ENCODE measurements around the gene CCDC66.

CCDC66 gene

DNA sequence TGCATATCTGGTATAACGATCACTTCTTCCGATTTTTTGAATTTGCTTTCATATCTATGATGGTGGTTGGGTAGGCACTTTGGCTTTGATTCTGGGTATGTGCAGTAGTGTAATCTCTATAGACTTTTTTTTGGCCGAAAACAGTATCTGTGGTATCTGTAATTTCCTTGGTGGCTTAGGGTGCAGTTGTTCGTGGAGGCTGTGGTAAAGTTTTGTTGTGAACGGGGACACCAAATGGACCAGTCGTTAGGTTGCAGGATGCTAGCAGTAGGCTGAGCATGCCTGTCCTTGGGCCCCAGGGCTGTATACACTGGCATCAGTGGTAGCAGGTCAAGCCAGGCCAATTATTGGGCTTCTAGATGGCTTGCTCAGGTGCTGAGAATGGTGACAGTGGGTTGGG is 55.2 kb downstream of the CCDC66 start:
- ChIA-PET CTCF (no interaction called here), POLR2A (no interaction called here)
- TF ChIP-seq BHLHE40 (IDR thresholded peaks at IDR 0.05; ENCODE audit: borderline replicate concordance) (no peak), ELF4 (IDR thresholded peaks at IDR 0.05) (no peak), FOXA1 (IDR thresholded peaks at IDR 0.05) (no peak)
- no peak for DNase-seq (ENCODE audit: extremely low spot score)

DNA sequence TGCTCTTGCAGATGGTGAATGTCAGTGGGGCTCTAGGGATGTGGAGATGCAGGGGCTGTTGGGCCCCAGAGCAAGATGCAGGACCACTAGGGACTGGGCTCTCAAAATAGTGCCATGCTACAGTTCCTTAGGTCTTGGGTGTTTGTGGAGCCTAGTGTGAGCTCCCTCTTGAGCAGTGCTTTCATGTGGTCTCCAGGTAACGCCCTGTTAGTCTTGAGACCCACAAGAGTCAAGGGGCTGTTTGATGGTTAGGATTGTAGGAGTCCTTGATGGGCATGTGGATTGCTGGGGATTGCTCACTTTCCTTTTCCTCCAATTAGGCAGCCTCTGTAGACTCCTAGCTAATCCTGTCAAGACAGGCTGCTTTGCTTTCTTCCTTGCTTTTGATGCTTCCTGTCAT is 56.0 kb downstream of the CCDC66 start:
- DNase-seq (ENCODE audit: extremely low spot score), result no peak
- CTCF ChIA-PET, result no interaction called here
- POLR2A ChIA-PET, result no interaction called here
- TF ChIP-seq SP1 (IDR thresholded peaks at IDR 0.05) (no peak), ZNF384 (IDR thresholded peaks at IDR 0.05) (no peak), ELF4 (IDR thresholded peaks at IDR 0.05) (no peak), HDGF (IDR thresholded peaks at IDR 0.05; ENCODE audit: borderline replicate concordance) (no peak), NFRKB (IDR thresholded peaks at IDR 0.05) (no peak), FOXK2 (IDR thresholded peaks at IDR 0.05) (no peak), CTBP1 (IDR thresholded peaks at IDR 0.05; ENCODE audit: borderline replicate concordance) (no peak), L3MBTL2 (conservative IDR thresholded peaks at IDR 0.05) (no peak), FOXM1 (IDR thresholded peaks at IDR 0.05; ENCODE audit: borderline replicate concordance) (no peak), LEF1 (IDR thresholded peaks at IDR 0.05; ENCODE audit: borderline replicate concordance) (no peak), SUZ12 (IDR thresholded peaks at IDR 0.05) (no peak), FOXA1 (IDR thresholded peaks at IDR 0.05) (no peak), ARNT (IDR thresholded peaks at IDR 0.05) (no peak), BHLHE40 (IDR thresholded peaks at IDR 0.05; ENCODE audit: borderline replicate concordance) (no peak), TARDBP (IDR thresholded peaks at IDR 0.05) (no peak)
- TF ChIP-seq, protein P1, sequence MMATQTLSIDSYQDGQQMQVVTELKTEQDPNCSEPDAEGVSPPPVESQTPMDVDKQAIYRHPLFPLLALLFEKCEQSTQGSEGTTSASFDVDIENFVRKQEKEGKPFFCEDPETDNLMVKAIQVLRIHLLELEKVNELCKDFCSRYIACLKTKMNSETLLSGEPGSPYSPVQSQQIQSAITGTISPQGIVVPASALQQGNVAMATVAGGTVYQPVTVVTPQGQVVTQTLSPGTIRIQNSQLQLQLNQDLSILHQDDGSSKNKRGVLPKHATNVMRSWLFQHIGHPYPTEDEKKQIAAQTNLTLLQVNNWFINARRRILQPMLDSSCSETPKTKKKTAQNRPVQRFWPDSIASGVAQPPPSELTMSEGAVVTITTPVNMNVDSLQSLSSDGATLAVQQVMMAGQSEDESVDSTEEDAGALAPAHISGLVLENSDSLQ (IDR thresholded peaks at IDR 0.05), result no peak

DNA sequence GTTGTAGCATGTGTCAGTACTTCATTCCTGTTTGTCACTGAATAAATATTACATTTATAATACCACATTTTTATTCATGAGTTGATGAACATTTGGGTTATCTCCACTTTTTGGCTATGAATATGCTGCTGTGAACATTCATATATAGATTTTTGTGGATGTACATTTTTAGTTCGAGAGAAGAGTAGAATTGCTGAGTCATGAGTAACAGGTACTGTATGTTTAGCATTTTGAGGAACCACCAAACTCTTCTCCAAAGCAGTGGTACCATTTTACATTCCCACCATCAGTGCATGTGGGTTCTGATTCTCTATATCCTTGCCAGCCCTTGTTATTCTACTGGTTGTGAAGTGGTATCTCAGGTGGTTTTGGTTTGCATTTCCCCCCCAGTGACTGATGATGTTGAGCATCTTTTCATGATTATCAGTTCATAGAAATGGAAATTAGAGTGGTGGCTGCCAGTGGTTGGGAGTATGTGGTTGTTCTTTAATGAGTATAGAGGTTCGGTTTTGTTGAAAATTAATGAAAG is 59.6 kb downstream of the CCDC66 start:
- CTCF ChIA-PET, result no interaction called here
- no peak for TF ChIP-seq FOXM1 (IDR thresholded peaks at IDR 0.05; ENCODE audit: borderline replicate concordance)
- TF ChIP-seq NFRKB (IDR thresholded peaks at IDR 0.05), result no peak
- no peak for TF ChIP-seq TARDBP (IDR thresholded peaks at IDR 0.05)
- TF ChIP-seq, protein P1 (IDR thresholded peaks at IDR 0.05), result no peak
- TF ChIP-seq L3MBTL2 (conservative IDR thresholded peaks at IDR 0.05), result no peak
- DNase-seq (ENCODE audit: extremely low spot score), result no peak
- POLR2A ChIA-PET, result no interaction called here

DNA sequence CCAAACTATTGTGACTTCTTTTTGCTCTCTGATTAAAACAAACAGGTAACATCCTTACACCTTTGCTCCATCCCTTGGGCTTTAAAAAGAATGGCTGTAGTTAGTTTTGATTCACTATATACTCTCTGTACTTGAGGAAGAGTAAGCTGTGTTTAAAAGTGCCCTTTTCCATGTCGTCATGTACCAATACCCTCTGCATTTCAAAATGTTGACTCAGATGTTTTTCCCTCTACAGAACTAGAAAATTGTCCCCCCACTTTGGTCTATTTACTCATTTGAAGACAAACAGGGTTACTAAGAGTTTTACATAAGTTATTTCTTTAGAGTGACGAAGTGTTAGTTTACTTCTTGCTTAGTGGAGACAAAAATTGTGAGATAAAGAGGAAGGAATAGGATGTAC is 63.4 kb downstream of the CCDC66 start:
- TF ChIP-seq HDGF (IDR thresholded peaks at IDR 0.05; ENCODE audit: borderline replicate concordance) (no peak), CTBP1 (IDR thresholded peaks at IDR 0.05; ENCODE audit: borderline replicate concordance) (no peak), SP1 (IDR thresholded peaks at IDR 0.05) (no peak)
- TF ChIP-seq, protein P1 (IDR thresholded peaks at IDR 0.05), result no peak
- POLR2A ChIA-PET, result no interaction called here
- CTCF ChIA-PET, result no interaction called here
- DNase-seq (ENCODE audit: extremely low spot score), result no peak

DNA sequence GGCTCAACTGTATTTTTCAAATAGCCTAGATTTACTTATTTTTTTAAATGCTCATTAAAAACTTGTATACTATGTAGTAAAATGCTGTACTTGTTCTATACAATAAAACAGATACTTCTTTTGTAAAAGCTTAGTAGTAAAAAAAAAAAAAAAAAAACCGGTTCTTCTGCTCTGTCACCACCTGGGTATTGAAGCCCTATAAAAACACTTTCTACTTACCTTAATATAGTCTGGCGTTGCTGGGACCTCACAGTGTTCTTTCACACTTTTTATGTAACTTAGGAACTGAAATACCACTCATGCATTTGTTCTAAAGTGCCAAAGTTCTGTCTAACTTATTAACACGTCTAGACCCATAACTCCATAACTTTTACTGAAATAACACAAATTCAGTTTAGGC is 64.7 kb downstream of the CCDC66 start:
- TF ChIP-seq ELF4 (IDR thresholded peaks at IDR 0.05) (no peak), CTBP1 (IDR thresholded peaks at IDR 0.05; ENCODE audit: borderline replicate concordance) (no peak), SP1 (IDR thresholded peaks at IDR 0.05) (no peak), L3MBTL2 (conservative IDR thresholded peaks at IDR 0.05) (no peak), ARNT (IDR thresholded peaks at IDR 0.05) (no peak), HDGF (IDR thresholded peaks at IDR 0.05; ENCODE audit: borderline replicate concordance) (no peak), LEF1 (IDR thresholded peaks at IDR 0.05; ENCODE audit: borderline replicate concordance) (no peak)
- TF ChIP-seq, protein P1 (IDR thresholded peaks at IDR 0.05), result no peak
- CTCF ChIA-PET, result no interaction called here
- no peak for DNase-seq (ENCODE audit: extremely low spot score)
- POLR2A ChIA-PET, result no interaction called here

DNA sequence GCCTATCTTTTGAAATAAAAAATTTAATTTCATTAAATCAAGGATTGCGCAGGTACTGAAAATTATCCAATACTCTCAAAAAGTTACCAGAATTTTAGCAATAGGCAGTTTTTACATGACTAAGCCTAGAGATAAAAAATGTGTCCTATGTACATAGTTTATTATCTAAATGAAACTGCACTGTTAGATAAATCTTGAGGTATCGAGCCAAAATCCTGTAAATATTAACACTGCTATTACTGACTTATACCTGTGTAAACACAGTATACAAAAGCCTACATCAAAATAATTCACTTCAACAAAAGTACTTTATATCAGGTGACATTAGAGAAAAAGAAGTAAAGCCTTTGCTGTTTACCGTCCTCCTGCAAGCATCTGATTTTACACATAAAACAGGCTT is 65.4 kb downstream of the CCDC66 start:
- CTCF ChIA-PET, result no interaction called here
- no peak for DNase-seq (ENCODE audit: extremely low spot score)
- POLR2A ChIA-PET, result no interaction called here
- TF ChIP-seq ELF4 (IDR thresholded peaks at IDR 0.05) (no peak), HDGF (IDR thresholded peaks at IDR 0.05; ENCODE audit: borderline replicate concordance) (no peak), FOXM1 (IDR thresholded peaks at IDR 0.05; ENCODE audit: borderline replicate concordance) (no peak), SUZ12 (IDR thresholded peaks at IDR 0.05) (no peak)

DNA sequence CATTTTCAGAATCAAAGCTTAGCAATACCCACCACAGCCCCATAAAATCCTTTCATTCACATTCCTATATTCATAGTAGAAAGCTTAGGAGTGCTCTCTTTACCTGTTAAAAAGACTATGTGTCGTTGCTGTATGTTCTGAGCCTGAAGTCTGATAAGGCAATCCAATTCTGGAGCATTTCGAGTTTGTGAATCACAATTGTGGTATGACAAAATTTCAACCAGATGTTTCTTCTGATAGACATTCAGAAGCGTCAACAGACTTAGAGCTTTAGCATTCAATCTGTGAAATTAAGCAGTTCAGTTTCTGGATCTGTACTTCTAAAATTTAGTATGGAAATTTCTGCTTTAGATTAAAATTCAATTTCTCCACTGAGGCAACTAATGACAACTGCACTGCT is 67.8 kb downstream of the CCDC66 start:
- POLR2A ChIA-PET, result no interaction called here
- DNase-seq (ENCODE audit: extremely low spot score), result no peak
- TF ChIP-seq FOXA1 (IDR thresholded peaks at IDR 0.05), result no peak
- no peak for TF ChIP-seq L3MBTL2 (conservative IDR thresholded peaks at IDR 0.05)
- TF ChIP-seq ELF4 (IDR thresholded peaks at IDR 0.05), result no peak
- no peak for TF ChIP-seq TARDBP (IDR thresholded peaks at IDR 0.05)
- no peak for TF ChIP-seq BHLHE40 (IDR thresholded peaks at IDR 0.05; ENCODE audit: borderline replicate concordance)
- no peak for TF ChIP-seq SP1 (IDR thresholded peaks at IDR 0.05)
- TF ChIP-seq FOXK2 (IDR thresholded peaks at IDR 0.05), result no peak
- TF ChIP-seq NFRKB (IDR thresholded peaks at IDR 0.05), result no peak
- no peak for TF ChIP-seq CTBP1 (IDR thresholded peaks at IDR 0.05; ENCODE audit: borderline replicate concordance)
- TF ChIP-seq HDGF (IDR thresholded peaks at IDR 0.05; ENCODE audit: borderline replicate concordance), result no peak
- no peak for TF ChIP-seq LEF1 (IDR thresholded peaks at IDR 0.05; ENCODE audit: borderline replicate concordance)
- TF ChIP-seq, protein P1 (IDR thresholded peaks at IDR 0.05), result no peak
- TF ChIP-seq ZNF384 (IDR thresholded peaks at IDR 0.05), result no peak
- TF ChIP-seq ARNT (IDR thresholded peaks at IDR 0.05), result no peak
- no peak for TF ChIP-seq FOXM1 (IDR thresholded peaks at IDR 0.05; ENCODE audit: borderline replicate concordance)
- TF ChIP-seq SUZ12 (IDR thresholded peaks at IDR 0.05), result no peak
- CTCF ChIA-PET, result no interaction called here

Measured in HEK293T (cell line).